VCaP (cell line): Measurements from ENCODE around the gene EDRF1.
A peak's percentile ranks its signal among the peaks of the same experiment; 100 is the strongest.

ENCODE experiments used
- H3K27ac ChIP-seq: fragments of 450-650 bp; 2 replicates; pipeline ENCODE4 v1.5.1; 2017
- CTCF ChIP-seq: fragments of 450-650 bp; conservative IDR thresholded peaks from 2 replicates; pipeline ENCODE4 v1.5.1; 2017; ENCODE audit warnings: mild to moderate bottlenecking, moderate library complexity

EDRF1 gene

GRCh38 chr10:125698481-125698998 is 21.0 kb upstream of the EDRF1 start:
- H3K27ac ChIP-seq, result no peak overlapping the region
- no peak; the same call in 1 of the 2 replicates for TF ChIP-seq CTCF

GRCh38 chr10:125699562-125700143 is 19.9 kb upstream of the EDRF1 start:
- no peak overlapping the region for H3K27ac ChIP-seq
- TF ChIP-seq CTCF, result no peak

GRCh38 chr10:125700355-125700911 is 19.1 kb upstream of the EDRF1 start:
- TF ChIP-seq CTCF, result peak; percentile 56; the same call in 1 of the 2 replicates
- H3K27ac ChIP-seq, result no peak overlapping the region

GRCh38 chr10:125707541-125708468 is 11.7 kb upstream of the EDRF1 start:
- TF ChIP-seq CTCF, result no peak
- peak overlapping the region; percentile 48 for H3K27ac ChIP-seq

- no peak overlapping the region; the same call in 1 of the 2 replicates for H3K27ac ChIP-seq
- TF ChIP-seq CTCF, result no peak
Observed at GRCh38 chr10:125708971-125709503, 10.5 kb upstream of the EDRF1 start.

GRCh38 chr10:125709553-125710474 is 9.7 kb upstream of the EDRF1 start:
- H3K27ac ChIP-seq, result peak overlapping the region; percentile 19; the same call in 1 of the 2 replicates
- TF ChIP-seq CTCF, result no peak
